Esophagus squamous epithelium (tissue), 4 donors: ENCODE data around the gene WDR35.

Experiments used
- CTCF ChIP-seq, 6 experiments: fragments of 450-650 bp in 4 of 6; fragments of 200-600 bp in 2 of 6; sonication (generic) in 2 of 6; IDR thresholded peaks; one replicate each; pipeline ENCODE4 v1.5.1; 2016 to 2019; ENCODE audit warnings: antibody characterized with exemption in 6 of 6, mild to moderate bottlenecking in 4 of 6, moderate library complexity in 4 of 6
- POLR2A ChIP-seq, 4 donors: fragments of 450-650 bp; IDR thresholded peaks; one replicate each; pipeline ENCODE4 v1.6.1; 2017; ENCODE audit warnings: antibody characterized with exemption in 4 of 4, mild to moderate bottlenecking in 4 of 4, moderate library complexity in 3 of 4

- TF ChIP-seq CTCF (IDR thresholded peaks at IDR 0.05) (peak in 1 of 6 experiments; percentile 6), POLR2A (IDR thresholded peaks at IDR 0.05) (peak in 3 of 4 donors; percentile 17 to 53 (median 26))
These were observed at the start of gene WDR35 for GRCh38 chr2:19989667-19990415.
